ENCODE data around the gene STAT5B.
"Not testable (repeated sequence)": the region's sequence is repeated elsewhere in the genome, so short reads cannot be mapped to it uniquely, and the experiment has no call there.

STAT5B gene

DNA sequence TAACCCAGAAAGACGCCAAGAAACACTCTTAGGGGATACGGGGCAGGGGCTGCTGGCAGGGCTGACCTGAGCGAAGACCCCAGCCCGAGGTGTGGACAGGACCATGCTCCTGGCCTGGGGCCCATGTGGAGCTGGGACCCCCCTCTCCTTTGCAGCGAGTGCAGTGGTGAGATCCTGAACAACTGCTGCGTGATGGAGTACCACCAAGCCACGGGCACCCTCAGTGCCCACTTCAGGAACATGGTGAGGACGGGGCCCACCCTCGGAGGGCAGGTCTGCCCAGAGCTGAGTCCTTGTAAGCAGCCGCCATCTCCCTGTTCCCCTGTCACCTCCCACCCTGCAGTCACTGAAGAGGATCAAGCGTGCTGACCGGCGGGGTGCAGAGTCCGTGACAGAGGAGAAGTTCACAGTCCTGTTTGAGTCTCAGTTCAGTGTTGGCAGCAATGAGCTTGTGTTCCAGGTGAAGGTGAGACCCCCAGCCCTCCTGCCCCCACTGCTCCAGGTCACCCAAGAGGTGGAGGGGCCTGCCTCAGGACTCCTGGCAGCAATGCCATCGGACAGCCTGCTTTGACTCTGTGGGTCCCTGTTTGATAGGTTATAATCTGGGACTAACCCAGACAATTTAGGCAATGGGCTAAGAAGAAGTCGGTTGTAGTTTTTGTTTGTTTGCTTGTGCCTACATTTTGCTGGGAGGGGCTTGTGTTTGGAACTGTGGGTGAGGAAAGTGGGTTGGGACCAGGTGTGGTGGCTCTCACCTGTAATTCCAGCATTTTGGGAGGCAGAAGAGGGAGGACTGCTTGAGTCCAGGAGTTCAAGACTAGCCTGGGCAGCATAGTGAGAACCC lies 28.2 kb upstream of the STAT5B start:
- POLR2A ChIA-PET, result no interaction called here

GRCh38 chr17:42303694-42304093 lies 27.5 kb upstream of the STAT5B start:
- TF ChIP-seq, protein P1, sequence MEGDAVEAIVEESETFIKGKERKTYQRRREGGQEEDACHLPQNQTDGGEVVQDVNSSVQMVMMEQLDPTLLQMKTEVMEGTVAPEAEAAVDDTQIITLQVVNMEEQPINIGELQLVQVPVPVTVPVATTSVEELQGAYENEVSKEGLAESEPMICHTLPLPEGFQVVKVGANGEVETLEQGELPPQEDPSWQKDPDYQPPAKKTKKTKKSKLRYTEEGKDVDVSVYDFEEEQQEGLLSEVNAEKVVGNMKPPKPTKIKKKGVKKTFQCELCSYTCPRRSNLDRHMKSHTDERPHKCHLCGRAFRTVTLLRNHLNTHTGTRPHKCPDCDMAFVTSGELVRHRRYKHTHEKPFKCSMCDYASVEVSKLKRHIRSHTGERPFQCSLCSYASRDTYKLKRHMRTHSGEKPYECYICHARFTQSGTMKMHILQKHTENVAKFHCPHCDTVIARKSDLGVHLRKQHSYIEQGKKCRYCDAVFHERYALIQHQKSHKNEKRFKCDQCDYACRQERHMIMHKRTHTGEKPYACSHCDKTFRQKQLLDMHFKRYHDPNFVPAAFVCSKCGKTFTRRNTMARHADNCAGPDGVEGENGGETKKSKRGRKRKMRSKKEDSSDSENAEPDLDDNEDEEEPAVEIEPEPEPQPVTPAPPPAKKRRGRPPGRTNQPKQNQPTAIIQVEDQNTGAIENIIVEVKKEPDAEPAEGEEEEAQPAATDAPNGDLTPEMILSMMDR (IDR thresholded peaks at IDR 0.05; ENCODE audit: insufficient read depth, low read length, missing control alignments), result no peak
- DNase-seq (ENCODE audit: low read depth, low spot score), result no peak
- POLR2A ChIA-PET, result no interaction called here
- H3K4me3 ChIP-seq (ENCODE audit: low read depth, low read length), result no peak overlapping the region
- CTCF ChIA-PET, result interaction anchor here (1.0 to 4.2 kb wide), 3 partner anchors 9 to 18 kb away, joined by 3 to 14 read pairs (median 5); no protein-coding TSS in a partner anchor

More for the DNA sequence above, 28.2 kb upstream of the STAT5B start:
- CTCF ChIA-PET, result interaction anchor here (1.0 to 4.2 kb wide), 3 partner anchors 8 to 18 kb away, joined by 3 to 14 read pairs (median 5); no protein-coding TSS in a partner anchor
- no peak overlapping the region for H3K4me3 ChIP-seq (ENCODE audit: low read depth, low read length)
- TF ChIP-seq, protein P1 (IDR thresholded peaks at IDR 0.05; ENCODE audit: insufficient read depth, low read length, missing control alignments), result no peak
- no peak for DNase-seq (ENCODE audit: low read depth, low spot score)

- ChIA-PET CTCF (interaction anchor here (1.2 to 4.2 kb wide), 2 partner anchors 11 to 21 kb away, joined by 6 to 14 read pairs; no protein-coding TSS in a partner anchor), POLR2A (no interaction called here)
Observed at GRCh38 chr17:42301022-42301421, 24.8 kb upstream of the STAT5B start.

DNA sequence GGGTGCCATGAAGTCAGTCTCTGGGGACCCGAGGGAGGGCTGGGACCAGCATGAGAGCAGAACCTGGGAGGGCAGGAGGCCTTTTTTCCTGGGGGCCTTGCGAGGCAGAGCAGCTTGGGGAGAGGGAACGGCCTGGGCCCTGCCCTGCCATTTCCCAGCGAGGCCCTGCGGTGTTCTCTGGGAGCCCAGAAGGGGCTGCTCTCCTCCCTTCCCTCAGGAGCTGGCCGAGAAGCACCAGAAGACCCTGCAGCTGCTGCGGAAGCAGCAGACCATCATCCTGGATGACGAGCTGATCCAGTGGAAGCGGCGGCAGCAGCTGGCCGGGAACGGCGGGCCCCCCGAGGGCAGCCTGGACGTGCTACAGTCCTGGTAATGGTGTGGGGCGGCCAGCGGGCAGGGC lies 23.7 kb upstream of the STAT5B start:
- H3K4me3 ChIP-seq (ENCODE audit: low read depth, low read length); POLR2A ChIA-PET; CTCF ChIA-PET; DNase-seq (ENCODE audit: low read depth, low spot score): not testable (repeated sequence)

More at GRCh38 chr17:42301022-42301421, 24.8 kb upstream of the STAT5B start:
- TF ChIP-seq, protein P1 (IDR thresholded peaks at IDR 0.05; ENCODE audit: insufficient read depth, low read length, missing control alignments), result no peak
- H3K4me3 ChIP-seq (ENCODE audit: low read depth, low read length), result no peak overlapping the region
- DNase-seq (ENCODE audit: low read depth, low spot score), result no peak

- CTCF ChIA-PET; DNase-seq (ENCODE audit: low read depth, low spot score); POLR2A ChIA-PET; H3K4me3 ChIP-seq (ENCODE audit: low read depth, low read length): not testable (repeated sequence)
Observed at GRCh38 chr17:42299361-42299760, 23.2 kb upstream of the STAT5B start.

DNA sequence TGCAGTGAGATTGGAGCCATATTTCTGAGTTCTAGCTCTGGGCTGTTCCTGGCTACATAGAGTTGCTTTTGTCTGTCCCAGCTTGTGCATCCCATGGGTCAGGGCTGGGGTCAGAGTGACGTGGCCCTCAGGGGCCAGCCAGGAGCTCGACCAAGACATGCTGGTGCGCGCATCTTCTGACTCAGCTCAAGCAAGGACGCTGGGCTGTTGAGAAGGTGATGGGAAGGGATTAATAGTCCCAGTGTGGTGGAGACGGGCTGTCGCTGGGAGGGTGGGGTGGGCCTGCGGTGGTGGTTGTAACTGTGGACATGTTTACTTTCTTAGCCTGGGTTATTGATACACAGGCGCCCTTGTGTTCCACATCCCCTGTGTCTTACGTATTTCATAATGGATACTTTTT lies 21.6 kb upstream of the STAT5B start:
- DNase-seq (ENCODE audit: low read depth, low spot score); POLR2A ChIA-PET; H3K4me3 ChIP-seq (ENCODE audit: low read depth, low read length): not testable (repeated sequence)
- CTCF ChIA-PET, result interaction anchor here (2.1 kb wide), 1 partner anchor 14 kb away, joined by 6 read pairs; no protein-coding TSS in a partner anchor

DNA sequence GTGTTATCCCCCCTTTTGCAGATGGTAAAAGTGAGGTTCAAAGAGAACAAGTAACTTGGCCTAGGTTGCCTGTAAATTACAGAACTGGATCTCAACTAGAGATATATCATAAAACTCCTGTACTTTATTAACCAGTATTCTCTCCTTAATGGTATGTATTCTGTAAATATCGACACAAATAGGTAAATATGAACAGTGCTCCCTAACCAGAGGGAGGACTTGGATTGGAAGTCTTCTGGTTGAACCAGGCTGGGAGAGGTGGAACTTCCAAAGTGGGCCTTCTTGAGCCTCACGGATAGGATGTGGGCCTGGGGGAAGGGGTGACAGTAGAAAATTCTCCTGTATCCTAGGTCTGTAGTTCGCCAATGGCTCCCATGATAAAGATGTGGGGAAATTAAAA lies 19.8 kb upstream of the STAT5B start:
- ChIA-PET CTCF (interaction anchor here (2.5 kb wide), 1 partner anchor 16 kb away, joined by 13 read pairs; no protein-coding TSS in a partner anchor), POLR2A (no interaction called here)
- DNase-seq (ENCODE audit: low read depth, low spot score), result no peak
- TF ChIP-seq, protein P1 (IDR thresholded peaks at IDR 0.05; ENCODE audit: insufficient read depth, low read length, missing control alignments), result no peak
- H3K4me3 ChIP-seq (ENCODE audit: low read depth, low read length), result no peak overlapping the region
